Hippocampal formation (tissue), 2 donors: Measurements from ENCODE around the gene AP5S1.
"Not testable (repeated sequence)": the region's sequence is repeated elsewhere in the genome, so short reads cannot be mapped to it uniquely, and the experiment has no call there.

Experiments used
- DNase-seq, 2 donors: peaks; one replicate each; lab custom pipeline; 2025; lab: John Stamatoyannopoulos, UW

Gene AP5S1

DNA sequence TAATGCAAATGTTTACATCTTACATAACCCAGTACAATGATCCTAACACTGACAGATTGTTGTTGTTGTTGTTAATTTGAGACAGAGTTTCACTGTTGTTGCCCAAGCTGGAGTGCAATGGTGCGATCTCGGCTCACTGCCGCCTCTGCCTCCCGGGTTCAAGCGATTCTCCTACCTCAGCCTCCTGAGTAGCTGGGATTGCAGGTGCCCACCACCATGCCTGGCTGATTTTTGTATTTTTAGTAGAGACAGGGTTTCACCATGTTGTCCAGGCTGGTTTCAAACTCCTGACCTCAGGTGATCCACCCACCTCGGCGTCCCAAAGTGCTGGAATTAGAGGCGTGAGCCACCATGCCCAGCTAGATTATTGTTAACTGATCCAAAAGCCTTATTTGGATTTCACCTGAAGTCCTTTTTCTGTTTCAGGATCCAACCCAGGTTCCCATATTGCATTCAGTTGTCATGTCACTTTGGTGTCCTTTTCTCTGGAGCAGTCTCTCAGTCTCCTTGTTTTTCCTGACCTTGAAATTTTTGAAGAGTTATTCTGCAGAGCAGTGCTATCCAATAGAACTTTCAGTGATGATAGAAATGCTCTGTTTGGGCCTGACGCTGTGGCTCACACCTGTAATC is 23.8 kb downstream of the AP5S1 start:
- DNase-seq = not testable (repeated sequence)

DNA sequence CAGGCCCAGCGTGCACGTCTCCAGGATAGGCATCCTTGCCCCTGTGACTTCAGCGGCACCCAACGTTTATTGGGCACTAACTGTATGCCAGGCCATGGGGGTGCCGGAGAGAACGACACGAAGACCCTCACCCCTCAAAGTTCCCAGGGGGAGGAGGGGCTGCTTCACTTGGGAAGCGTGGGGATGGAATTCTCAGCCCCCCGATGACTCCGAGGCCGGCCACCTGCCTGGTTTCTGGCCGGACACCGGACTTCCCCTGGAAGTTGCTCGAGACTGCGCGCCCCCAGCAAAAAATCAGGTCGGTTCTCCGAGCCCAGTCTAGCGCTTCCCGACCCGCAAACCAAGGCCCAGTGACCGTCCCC is 26.0 kb downstream of the AP5S1 start:
- no peak for DNase-seq

DNA sequence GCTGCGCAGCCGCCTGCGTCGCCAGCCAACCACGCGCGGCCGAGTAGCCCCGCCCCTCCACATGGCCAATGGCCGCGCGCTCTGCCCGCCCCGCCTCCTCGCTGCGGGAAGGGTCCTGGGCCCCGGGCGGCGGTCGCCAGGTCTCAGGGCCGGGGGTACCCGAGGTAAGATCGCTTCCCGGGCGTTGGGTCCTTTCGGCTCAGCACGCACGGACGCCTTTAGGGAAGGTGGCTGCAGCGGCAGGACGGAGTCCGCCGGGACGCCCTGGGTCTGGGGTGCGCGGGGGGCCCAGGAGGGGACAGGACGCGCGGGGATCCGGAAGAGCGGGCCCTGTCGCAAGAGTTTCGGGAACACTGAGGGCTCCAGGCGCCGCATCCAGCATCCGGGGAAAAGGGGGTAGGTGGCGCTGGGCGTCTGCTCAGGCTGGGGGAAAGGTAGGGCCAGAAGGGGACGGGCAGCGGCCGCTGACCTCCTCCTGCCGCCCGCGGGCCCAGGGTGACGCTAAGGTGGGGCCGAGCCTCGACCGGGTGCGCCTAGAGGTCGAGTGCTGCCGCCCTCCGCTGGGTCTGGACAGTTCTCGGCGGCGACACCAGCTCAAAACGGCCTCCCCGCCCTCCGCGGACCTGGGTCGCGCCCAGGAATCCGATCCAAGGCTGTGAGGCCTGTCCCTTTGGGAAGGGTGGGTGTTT is 26.5 kb downstream of the AP5S1 start, which contains the start of gene MAVS:
Gene MAVS (plus strand): TSS at position 95 of the 689 bp plus-strand sequence. CDS start 7,791 bp downstream, outside the sequence.
- DNase-seq = peak; percentile 84 to 90

DNA sequence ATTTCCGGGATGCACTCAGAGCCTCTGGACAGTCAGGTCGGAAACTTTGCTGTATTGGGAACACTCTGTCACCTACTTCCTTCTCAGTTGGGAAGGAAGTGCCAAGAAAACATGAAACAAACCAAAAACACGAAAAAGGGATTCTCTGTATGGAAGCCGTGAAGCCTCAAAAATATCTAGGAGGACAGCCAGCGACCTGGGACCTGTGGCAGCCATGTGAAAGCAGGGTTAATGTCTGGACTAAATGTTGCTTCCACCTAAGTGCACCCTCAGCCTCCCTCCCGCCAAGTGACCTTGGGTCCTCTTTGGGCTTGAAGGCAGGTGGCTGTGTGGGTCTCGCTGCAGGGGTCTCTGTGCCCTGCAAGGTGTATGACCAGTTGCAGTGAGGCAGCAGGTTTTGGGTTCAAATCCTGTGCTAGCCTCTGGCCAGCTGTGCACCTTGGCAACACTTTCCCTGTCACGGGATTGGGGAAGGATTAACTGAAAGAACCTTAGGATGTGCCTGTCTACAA is 27.1 kb downstream of the AP5S1 start:
- DNase-seq = peak in 1 of 2 donors; percentile 14

DNA sequence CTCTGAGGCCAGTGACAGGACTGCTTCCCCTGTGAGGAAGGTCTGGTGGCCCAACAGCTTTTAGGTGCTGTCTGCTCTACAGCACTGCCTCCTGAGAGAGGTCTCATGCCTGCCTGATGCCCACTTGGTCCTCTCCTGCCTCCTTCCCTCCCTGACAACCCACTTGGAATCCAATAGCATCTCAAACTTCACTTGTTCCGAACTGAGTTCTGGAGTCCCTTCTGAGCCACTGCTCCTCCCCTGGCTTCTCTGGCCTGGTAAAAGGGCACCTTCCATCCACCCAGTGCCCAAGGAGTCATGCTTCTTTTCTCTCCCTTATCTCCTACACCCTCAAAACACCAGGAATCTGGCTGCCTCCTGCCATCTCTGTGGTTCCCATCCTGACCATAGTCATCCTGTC is 28.2 kb downstream of the AP5S1 start:
- DNase-seq = no peak

DNA sequence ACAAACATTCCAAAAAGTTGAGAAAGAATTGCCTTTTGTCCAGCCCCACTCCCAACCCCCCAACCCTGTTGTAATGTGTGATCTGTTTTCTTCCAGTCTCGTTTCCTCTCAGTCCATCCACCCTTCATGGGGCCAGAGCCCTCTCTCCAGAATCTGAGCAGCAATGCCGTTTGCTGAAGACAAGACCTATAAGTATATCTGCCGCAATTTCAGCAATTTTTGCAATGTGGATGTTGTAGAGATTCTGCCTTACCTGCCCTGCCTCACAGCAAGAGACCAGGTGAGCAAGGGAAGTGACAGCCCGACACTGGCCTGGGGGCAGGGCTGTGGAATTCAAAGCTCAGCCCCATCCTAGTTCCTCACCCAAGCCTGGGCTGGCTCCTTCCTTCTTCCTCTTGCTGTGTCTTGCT is 34.1 kb downstream of the AP5S1 start:
- DNase-seq = no peak

DNA sequence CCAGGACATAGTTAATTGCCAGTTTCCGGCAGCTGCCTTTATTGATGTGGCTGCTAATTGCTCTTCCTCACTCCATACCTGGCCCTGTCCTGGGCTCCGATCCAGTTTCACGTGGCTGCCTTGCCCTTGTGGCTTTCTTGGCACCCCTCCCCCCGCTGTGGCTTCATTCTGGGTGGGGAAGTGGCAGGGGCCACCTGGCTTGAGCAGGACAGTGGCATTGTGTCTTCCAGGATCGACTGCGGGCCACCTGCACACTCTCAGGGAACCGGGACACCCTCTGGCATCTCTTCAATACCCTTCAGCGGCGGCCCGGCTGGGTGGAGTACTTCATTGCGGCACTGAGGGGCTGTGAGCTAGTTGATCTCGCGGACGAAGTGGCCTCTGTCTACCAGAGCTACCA is 37.1 kb downstream of the AP5S1 start:
- no peak for DNase-seq

DNA sequence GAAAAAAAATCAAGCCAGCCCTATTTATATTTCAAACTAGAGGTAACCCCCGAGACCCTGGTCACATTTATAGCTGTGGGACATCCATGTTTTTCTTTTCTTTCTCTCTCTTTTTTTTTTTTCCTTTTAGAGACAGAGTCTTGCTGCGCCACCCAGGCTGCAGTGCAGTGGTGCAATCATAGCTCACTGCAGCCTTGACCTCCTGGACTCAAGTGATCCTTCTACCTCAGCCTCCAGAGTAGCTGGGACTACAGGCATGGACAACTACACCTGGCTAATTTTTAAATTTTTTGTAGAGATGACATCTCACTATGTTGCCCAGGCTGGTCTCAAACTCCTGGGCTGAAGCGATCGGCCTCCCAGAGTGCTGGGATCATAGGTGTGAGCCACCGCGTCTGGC is 38.3 kb downstream of the AP5S1 start:
- no peak for DNase-seq

DNA sequence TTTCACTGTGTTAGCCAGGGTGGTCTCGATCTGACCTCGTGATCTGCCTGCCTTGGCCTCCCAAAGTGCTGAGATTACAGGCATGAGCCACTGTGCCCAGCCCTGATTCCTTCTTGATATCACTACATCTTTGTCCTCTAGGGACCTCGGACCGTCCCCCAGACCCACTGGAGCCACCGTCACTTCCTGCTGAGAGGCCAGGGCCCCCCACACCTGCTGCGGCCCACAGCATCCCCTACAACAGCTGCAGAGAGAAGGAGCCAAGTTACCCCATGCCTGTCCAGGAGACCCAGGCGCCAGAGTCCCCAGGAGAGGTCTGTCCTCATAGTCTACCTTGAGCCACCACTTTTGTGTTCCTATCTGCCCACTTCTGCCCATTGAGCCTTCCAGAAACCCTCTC is 40.8 kb downstream of the AP5S1 start:
- DNase-seq = no peak

DNA sequence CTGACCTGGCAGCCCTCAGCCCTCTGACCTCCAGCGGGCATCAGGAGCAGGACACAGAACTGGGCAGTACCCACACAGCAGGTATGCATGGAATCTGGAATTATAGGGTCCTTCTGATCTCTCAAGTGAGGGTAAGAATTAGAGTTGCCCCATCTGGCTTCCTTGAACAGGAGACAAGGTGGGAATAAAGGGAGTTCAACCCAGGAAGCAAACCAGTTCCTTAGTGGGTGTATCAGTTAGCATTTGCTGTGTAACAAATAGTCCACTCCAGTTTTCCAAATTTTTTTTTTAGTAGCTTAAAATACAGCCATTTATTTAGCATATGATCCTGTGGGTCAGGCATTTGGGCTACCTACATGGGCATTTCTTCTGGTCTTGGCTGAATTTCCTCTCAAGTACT is 42.0 kb downstream of the AP5S1 start:
- no peak for DNase-seq

DNA sequence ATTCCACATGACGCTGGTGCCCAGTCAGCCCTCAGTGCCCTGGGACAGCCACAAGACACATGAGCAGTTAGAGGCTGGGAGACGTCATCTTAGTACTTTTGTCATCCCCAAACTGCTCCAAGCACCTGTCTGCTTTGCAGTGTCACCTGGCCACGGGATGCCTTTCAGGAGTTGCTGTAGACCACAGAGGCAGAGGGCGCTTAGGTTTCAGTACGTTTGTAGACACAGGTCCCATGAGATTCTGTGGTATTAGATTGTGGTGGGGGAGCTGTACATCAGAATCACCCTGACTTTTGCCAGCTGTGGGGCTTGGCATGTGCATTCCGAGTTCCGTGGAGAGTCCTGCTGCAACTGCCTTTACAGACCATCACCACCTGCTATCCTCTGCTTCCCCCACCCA is 43.0 kb downstream of the AP5S1 start:
- no peak for DNase-seq

DNA sequence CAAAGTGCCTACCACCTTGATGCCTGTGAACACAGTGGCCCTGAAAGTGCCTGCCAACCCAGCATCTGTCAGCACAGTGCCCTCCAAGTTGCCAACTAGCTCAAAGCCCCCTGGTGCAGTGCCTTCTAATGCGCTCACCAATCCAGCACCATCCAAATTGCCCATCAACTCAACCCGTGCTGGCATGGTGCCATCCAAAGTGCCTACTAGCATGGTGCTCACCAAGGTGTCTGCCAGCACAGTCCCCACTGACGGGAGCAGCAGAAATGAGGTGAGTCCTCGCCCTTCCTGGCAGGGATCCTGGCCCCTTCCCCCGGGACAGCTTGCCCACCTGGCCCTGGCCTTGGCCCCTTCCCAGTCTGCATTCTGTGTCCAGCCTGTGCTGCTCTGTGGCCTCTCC is 44.2 kb downstream of the AP5S1 start:
- DNase-seq = no peak

DNA sequence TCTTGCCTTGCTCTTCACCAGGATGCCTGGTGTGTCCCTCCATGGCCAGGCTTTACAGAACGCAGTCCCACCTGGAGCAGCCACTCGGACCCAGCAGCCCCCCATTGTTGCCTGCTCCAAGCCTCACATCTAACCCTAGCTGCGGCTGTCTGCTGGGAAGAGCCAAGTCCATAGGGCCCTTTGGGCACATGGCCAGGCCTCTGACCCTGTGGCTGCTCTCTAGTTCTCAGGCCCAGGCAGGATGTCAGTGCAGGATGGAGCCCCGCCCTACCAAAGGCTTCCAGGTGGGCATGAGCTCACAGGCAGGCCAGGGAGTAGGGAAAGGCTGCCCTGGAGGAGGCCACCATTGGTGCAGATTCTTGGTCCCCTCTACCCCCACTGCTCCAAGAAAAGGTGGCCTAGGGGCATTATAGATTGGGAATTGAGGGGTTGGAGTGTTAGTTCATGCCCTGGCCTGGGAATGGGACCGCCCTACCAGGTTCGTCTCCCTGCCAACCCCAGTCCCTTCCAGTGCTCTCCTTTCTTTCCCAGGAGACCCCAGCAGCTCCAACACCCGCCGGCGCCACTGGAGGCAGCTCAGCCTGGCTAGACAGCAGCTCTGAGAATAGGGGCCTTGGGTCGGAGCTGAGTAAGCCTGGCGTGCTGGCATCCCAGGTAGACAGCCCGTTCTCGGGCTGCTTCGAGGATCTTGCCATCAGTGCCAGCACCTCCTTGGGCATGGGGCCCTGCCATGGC is 45.0 kb downstream of the AP5S1 start:
- DNase-seq = no peak

DNA sequence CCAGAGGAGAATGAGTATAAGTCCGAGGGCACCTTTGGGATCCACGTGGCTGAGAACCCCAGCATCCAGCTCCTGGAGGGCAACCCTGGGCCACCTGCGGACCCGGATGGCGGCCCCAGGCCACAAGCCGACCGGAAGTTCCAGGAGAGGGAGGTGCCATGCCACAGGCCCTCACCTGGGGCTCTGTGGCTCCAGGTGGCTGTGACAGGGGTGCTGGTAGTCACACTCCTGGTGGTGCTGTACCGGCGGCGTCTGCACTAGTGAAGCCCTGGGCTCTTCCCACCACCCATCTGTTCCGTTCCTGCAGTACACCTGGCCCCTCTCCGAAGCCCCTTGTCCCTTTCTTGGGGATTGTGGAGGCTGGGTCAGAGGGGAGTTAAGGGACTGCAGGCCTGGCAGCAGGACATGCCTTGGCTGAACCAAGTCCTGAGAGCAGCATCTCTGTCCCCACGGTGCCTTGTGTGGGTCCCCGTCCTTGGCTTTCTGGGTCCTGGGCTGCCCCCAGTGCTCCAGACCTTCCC is 45.6 kb downstream of the AP5S1 start:
- no peak for DNase-seq

DNA sequence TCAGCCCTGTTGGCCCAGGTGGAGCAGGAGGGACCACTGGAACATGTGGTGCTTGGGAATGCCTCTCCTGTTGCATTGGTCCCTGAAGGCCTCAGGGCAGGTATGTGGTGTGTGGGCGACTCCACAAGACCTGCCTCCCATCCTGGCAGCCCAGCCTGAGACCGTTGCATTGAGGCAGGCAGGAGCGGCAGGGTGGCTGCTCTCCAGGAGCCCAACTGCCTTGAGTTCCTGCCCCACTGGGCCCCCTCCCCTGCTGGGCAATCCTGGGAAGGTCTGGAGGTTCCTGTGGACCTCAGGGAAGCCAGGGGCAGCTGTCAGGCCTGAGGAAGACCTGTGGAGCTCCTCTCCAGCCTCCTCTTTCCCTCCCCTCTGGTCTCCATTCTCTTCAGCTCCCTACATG is 46.1 kb downstream of the AP5S1 start:
- no peak for DNase-seq

DNA sequence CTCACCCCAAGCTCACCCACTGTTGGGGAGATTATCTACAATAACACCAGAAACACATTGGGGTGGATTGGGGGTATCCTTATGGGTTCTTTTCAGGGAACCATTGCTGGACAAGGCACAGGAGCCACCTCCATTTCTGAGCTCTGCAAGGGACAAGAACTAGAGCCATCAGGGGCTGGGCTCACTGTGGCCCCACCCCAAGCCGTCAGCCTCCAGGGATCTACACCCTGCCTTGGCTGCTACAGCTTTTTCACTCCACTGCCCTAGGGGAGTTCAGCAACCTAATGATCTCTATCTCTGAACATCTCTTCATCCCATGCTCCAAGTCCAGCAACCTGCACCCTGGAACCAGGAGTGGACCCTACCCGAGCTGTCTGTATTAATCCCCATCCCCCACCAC is 47.5 kb downstream of the AP5S1 start:
- no peak for DNase-seq

DNA sequence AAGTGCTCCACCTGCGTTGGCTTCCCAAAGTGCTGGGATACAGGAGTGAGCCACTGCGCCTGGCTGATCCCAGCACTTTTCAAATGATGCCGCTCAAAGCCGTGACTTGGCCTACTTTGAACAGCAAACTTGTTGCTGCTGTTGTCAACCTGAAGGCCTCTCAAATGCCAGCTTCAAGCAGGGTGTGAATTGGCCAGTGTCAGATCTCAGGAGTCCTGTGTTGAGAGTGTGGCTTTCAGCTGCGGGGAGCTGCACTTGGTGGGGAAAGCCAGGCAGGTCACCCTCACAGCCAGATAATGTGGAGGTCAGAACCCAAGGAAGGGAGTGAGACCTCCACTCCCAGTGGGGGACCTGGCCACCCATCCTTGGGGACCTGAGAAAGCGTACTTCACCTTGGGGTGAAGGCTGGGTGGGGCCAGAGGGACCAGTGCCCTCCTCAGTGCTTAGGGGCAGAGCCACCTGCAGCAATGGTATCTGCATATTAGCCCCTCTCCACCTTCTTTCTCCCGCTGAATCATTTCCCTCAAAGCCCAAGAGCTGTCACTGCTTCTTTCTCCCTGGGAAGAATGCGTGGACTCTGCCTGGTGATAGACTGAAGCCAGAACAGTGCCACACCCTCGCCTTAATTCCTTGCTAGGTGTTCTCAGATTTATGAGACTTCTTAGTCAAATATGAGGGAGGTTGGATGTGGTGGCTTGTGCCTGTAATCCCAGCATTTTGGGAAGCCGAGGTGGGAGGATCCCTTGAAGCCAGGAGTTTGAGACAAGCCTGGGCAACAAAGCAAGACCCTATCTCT is 49.7 kb downstream of the AP5S1 start:
- no peak for DNase-seq

DNA sequence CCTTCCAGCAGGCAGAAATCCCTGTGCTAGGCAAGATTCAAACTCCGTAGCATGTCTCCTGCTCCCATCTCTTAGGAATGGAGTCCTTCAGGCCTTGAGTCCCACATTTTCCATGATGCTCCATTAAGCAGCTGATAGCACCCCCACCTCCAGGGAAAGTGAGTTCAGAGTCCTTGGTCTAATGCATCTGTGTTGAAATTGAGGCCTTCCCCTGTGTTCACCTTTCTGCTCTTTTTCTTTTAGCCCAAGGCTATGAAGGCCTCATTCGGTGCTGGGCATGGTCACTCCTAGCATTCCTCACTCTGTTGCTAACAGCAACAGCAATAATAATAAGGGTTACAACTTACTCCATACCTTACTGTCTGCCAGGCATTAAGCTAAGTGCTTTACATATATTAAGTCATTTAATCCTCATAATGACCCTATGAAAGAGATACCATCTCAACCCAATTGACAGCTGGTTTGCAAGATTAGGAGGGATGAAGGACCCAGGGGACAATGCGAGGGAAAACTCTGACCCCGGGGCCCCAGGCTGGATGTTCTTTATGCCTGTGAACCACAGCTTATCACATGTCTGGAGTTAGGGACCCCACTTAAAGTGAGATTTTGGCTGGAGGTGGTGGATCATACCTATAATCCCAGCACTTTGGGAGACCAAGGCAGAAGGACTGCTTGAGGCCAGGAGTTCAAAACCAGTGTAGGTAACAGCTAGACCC is 51.4 kb downstream of the AP5S1 start:
- DNase-seq = no peak

DNA sequence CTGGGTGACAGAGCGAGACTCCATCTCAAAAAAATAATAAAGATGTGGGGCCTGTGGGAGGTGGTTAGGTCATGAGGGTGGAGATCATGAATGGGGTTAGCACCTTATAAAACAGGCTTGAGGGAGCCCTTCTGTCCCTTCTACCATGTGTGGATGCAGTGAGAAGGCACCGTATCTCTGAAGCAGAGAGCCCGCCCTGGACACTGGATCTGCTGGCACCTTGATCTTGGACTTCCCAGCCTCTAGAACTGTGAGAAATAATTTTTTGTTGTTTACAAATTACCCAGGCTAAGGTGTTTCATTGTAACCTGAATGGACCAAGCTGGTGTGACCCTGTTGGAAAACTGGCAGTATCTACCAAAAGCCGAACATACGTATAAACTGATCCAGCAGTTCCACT is 53.2 kb downstream of the AP5S1 start:
- DNase-seq = no peak

DNA sequence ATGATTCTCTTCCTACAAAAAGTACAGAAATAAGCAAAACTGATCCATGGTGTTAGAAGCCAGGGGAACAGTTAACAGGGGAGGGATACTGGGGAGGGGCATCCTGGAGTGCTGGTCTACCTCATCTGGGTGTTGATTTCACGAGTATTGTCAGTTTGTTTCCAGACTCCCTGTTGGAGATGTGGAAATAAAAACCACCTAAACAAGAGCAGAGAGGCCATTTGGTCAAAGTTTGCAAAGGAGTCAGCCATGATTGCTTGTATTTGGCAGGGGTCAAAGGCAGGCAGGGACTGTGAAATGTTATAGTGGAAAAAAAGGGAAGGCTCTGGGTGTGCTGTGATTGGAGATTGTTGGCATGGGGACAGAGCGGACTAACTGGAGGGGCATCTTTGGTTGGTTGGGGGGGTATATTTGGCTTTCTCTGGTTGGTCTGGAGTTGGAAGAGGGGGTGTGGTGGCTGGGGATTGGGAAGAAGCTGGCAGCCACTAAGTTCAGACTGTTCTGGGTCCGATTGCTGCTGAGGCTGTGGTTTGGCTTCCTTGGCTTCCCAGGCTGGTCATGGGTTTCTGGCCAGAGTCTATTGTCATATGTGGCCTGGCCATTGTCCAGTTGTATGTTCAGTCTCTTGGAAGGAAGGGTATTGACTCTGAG is 54.0 kb downstream of the AP5S1 start:
- DNase-seq = no peak
